ENCODE data around the gene PEX11A. TPM values are rescaled to one million over a fixed set of nuclear protein-coding genes. Genes with fewer than 3 reads are reported as not detected.

PEX11A gene
- total and polyA plus RNA-seq, 2 donors (not counting 3 experiments of a cell fraction or from before 2014, with no cell fraction given) = 3.2 to 4.4 TPM

- Histone ChIP-seq H3K27ac (ENCODE audit: insufficient read depth, low read depth, low read length) (no peak overlapping the region), H2AFZ (ENCODE audit: low read depth, low read length) (no peak overlapping the region), H4K20me1 (replicated peaks; ENCODE audit: control insufficient read depth, extremely low read depth, insufficient read depth, low read length) (no peaks in the 10 kb centered on the region), H3K79me2 (ENCODE audit: control insufficient read depth, insufficient read depth, low read length) (no peaks in the 10 kb centered on the region), H3K9me3 (replicated peaks; ENCODE audit: control insufficient read depth, insufficient read depth, low read length) (no peaks in the 10 kb centered on the region), H3K4me2 (ENCODE audit: insufficient read depth, low read length) (no peak overlapping the region), H3K4me3 (replicated peaks in 1 of 3; ENCODE audit: insufficient read depth in 1 of 3, low read depth in 1 of 3, low read length in 3 of 3) (no peak overlapping the region), H3K4me1 (ENCODE audit: control insufficient read depth, extremely low read depth, insufficient read depth, low read length) (no peaks in the 10 kb centered on the region), H3K9ac (replicated peaks; ENCODE audit: extremely low read depth, insufficient read depth, low read length) (no peak overlapping the region), H3K9me1 (replicated peaks; ENCODE audit: control insufficient read depth, extremely low read depth, insufficient read depth, low read length) (no peaks in the 10 kb centered on the region), H3K36me3 (ENCODE audit: control insufficient read depth in 2 of 2, extremely low read depth in 1 of 2, insufficient read depth in 2 of 2, low read length in 2 of 2) (no peaks in the 10 kb centered on the region), H3K27me3 (ENCODE audit: control insufficient read depth in 2 of 2, insufficient read depth in 2 of 2, low read length in 2 of 2) (peaks cover 0 to 4% of the 10 kb centered on the region in 2 experiments)
- FAIRE-seq (no peak), DNase-seq (ENCODE audit: low read depth, low spot score) (no peak)
- dilution Hi-C loops (cut with MboI; ENCODE audit: extremely low pct_ligation_motif_present, low sequenced_read_pairs) = no loop called here
- no TSS peak for BruUV-seq (replicated peaks)
- ChIA-PET CTCF (interaction anchor here (0.8 to 3.6 kb wide), 3 partner anchors 12 to 66 kb away, joined by 3 to 15 read pairs (median 12); no protein-coding TSS in a partner anchor), POLR2A (no interaction called here)
- TF ChIP-seq MYC (IDR thresholded peaks at IDR 0.05; ENCODE audit: low read depth, low read length) = no peak
- no peak for TF ChIP-seq MAX (IDR thresholded peaks at IDR 0.05; ENCODE audit: insufficient read depth, insufficient read length)
- no peak for TF ChIP-seq CTCF (IDR thresholded peaks at IDR 0.05; ENCODE audit: extremely low read depth in 1 of 2, insufficient read depth in 1 of 2, low read depth in 1 of 2, low read length in 2 of 2)
- no peak for TF ChIP-seq GATA2 (IDR thresholded peaks at IDR 0.05; ENCODE audit: insufficient read depth, insufficient read length, low read depth, low read length)
- no peak for TF ChIP-seq JUN (IDR thresholded peaks at IDR 0.05; ENCODE audit: borderline replicate concordance, insufficient read depth, insufficient read length, low read depth)
- TF ChIP-seq POLR2A (IDR thresholded peaks at IDR 0.05; ENCODE audit: low read depth, low read length) = no peak
- no peak for TF ChIP-seq FOS (IDR thresholded peaks at IDR 0.05; ENCODE audit: borderline replicate concordance, insufficient read depth, low read length)
- TF ChIP-seq EZH2 (IDR thresholded peaks at IDR 0.05; ENCODE audit: borderline replicate concordance, low read depth, low read length, severe bottlenecking) = no peak
- TF ChIP-seq POLR2AphosphoS5 (IDR thresholded peaks at IDR 0.05; ENCODE audit: insufficient read depth, low read depth, low read length) = no peak
- intact Hi-C loops (cut with micrococcal nuclease) = no loop called here
Measured at GRCh38 chr15:89674526-89674925, 16.0 kb downstream of the PEX11A start.
